ENCODE data around the gene FAM120C.

DNA sequence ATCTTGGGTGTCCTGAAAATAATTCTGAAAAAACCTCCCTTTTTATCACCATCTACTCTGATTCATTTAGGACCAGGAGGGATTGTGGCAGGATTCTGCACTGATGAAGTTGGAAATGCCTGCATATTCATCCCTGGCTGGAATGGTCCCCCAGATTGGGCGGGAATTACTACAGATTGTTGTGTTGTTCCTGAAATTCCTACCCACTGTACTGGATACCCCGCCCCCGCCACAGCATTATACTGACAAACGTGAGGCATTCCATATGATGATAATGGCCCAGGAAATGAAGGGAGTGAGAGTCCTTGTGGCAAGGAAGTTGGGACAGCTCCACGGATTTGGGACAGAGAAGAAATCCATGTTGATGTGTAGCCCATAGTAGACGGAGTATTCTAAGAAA is 15.2 kb upstream of the FAM120C start:
- TF ChIP-seq, protein P1, sequence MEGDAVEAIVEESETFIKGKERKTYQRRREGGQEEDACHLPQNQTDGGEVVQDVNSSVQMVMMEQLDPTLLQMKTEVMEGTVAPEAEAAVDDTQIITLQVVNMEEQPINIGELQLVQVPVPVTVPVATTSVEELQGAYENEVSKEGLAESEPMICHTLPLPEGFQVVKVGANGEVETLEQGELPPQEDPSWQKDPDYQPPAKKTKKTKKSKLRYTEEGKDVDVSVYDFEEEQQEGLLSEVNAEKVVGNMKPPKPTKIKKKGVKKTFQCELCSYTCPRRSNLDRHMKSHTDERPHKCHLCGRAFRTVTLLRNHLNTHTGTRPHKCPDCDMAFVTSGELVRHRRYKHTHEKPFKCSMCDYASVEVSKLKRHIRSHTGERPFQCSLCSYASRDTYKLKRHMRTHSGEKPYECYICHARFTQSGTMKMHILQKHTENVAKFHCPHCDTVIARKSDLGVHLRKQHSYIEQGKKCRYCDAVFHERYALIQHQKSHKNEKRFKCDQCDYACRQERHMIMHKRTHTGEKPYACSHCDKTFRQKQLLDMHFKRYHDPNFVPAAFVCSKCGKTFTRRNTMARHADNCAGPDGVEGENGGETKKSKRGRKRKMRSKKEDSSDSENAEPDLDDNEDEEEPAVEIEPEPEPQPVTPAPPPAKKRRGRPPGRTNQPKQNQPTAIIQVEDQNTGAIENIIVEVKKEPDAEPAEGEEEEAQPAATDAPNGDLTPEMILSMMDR (IDR thresholded peaks at IDR 0.05): no peak
- TF ChIP-seq ZNF121 (CRISPR knock-in tag; IDR thresholded peaks at IDR 0.05): no peak
